ENCODE measurements around the gene METTL13.
A peak's percentile ranks its signal among the peaks of the same experiment; 100 is the strongest.

METTL13 gene

GRCh38 chr1:171805395-171806115 is 24.1 kb downstream of the METTL13 start:
- DNase-seq: no peak

- DNase-seq: no peak
Measured at GRCh38 chr1:171807556-171807955, 26.1 kb downstream of the METTL13 start.

GRCh38 chr1:171809834-171810233 is 28.4 kb downstream of the METTL13 start:
- no peak for DNase-seq

- DNase-seq: no peak
Measured at GRCh38 chr1:171811672-171812071, 30.2 kb downstream of the METTL13 start.

GRCh38 chr1:171814692-171815091 is 33.2 kb downstream of the METTL13 start:
- DNase-seq: peak; percentile 32

GRCh38 chr1:171816300-171816901 is 34.9 kb downstream of the METTL13 start:
- no peak for DNase-seq

- DNase-seq: peak; percentile 81
Measured at GRCh38 chr1:171817511-171818265, 36.2 kb downstream of the METTL13 start.

- DNase-seq: no peak
Measured at GRCh38 chr1:171819946-171820345, 38.5 kb downstream of the METTL13 start.

- no peak for DNase-seq
Measured at GRCh38 chr1:171826973-171827372, 45.5 kb downstream of the METTL13 start.

- DNase-seq: no peak
Measured at GRCh38 chr1:171828794-171829193, 47.3 kb downstream of the METTL13 start.

GRCh38 chr1:171833091-171833825 is 51.8 kb downstream of the METTL13 start:
- DNase-seq: no peak

- no peak for DNase-seq
Measured at GRCh38 chr1:171834821-171835220, 53.4 kb downstream of the METTL13 start.

- DNase-seq: no peak
Measured at GRCh38 chr1:171835891-171836290, 54.4 kb downstream of the METTL13 start.

GRCh38 chr1:171841050-171841910 is 59.8 kb downstream of the METTL13 start, which contains the start of gene DNM3:
Gene DNM3, plus strand, starts transcription at chr1:171841498. Its CDS starts 159 bp downstream, at chr1:171841657.
- peak; percentile 88 for DNase-seq

- no peak for DNase-seq
Measured at GRCh38 chr1:171841931-171842761, 60.7 kb downstream of the METTL13 start.

GRCh38 chr1:171844381-171844780 is 62.9 kb downstream of the METTL13 start:
- no peak for DNase-seq

GRCh38 chr1:171845998-171846397 is 64.5 kb downstream of the METTL13 start:
- DNase-seq: no peak

All from HCEC 1CT (cell line).